A673 (cell line): ENCODE results near the gene ELF3. TPM values are rescaled to one million over a fixed set of nuclear protein-coding genes. Genes with fewer than 3 reads are reported as not detected.

Experiments used
- BruUV-seq: library from RNA; stranded (reverse); fragments of 400-500 nt; replicated peaks from 2 replicates; lab custom pipeline; 2021; lab: Mats Ljungman, UMichigan
- CTCF ChIA-PET: fragments of 300-600 bp; sonication (Branson Sonifier 250); formaldehyde crosslinking; loops from one replicate; lab custom pipeline; 2022; ENCODE audit warnings: antibody characterized with exemption; lab: Charles Lee
- POLR2A ChIA-PET: fragments of 300-600 bp; sonication (Branson Sonifier 250); formaldehyde crosslinking; loops from one replicate; lab custom pipeline; 2022; ENCODE audit warnings: antibody characterized with exemption; ENCODE audit not compliant: low non-redundant PET; lab: Charles Lee
- DNase-seq: peaks from one replicate; pipeline ENCODE4 v3.0.0-alpha.2; 2015; ENCODE audit warnings: low spot score
- H3K27ac ChIP-seq: fragments of 200-600 bp; sonication (generic); 2 replicates; pipeline ENCODE4 v1.5.1; 2016; ENCODE audit warnings: mixed run types, low read depth, mild to moderate bottlenecking, mixed read lengths, antibody characterized with exemption, low read length; ENCODE audit not compliant: poor library complexity, severe bottlenecking
- H3K27me3 ChIP-seq: fragments of 200-600 bp; sonication (generic); replicated peaks from 2 replicates; pipeline ENCODE4 v1.6.1; 2017; ENCODE audit warnings: mixed run types, low read depth, mild to moderate bottlenecking, mixed read lengths, antibody characterized with exemption, low read length; ENCODE audit not compliant: insufficient read depth, poor library complexity
- H3K36me3 ChIP-seq: fragments of 200-600 bp; sonication (generic); 2 replicates; pipeline ENCODE4 v1.6.1; 2016; ENCODE audit warnings: mixed run types, mild to moderate bottlenecking, mixed read lengths, antibody characterized with exemption, low read length; ENCODE audit not compliant: insufficient read depth, poor library complexity, severe bottlenecking
- H3K4me1 ChIP-seq: fragments of 200-600 bp; sonication (generic); 2 replicates; pipeline ENCODE4 v1.6.1; 2017; ENCODE audit warnings: mixed run types, mild to moderate bottlenecking, mixed read lengths, antibody characterized with exemption, low read length; ENCODE audit not compliant: insufficient read depth, poor library complexity, severe bottlenecking
- H3K4me3 ChIP-seq: fragments of 200-600 bp; sonication (generic); 2 replicates; pipeline ENCODE4 v1.5.1; 2016; ENCODE audit warnings: low read depth, mixed run types, mild to moderate bottlenecking, mixed read lengths, low read length; ENCODE audit not compliant: poor library complexity, severe bottlenecking
- H3K9me3 ChIP-seq: fragments of 200-600 bp; sonication (generic); 2 replicates; pipeline ENCODE4 v1.6.1; 2016; ENCODE audit warnings: mixed run types, low read depth, mild to moderate bottlenecking, mixed read lengths, antibody characterized with exemption, low read length; ENCODE audit not compliant: poor library complexity, severe bottlenecking
- EZH2 ChIP-seq: fragments of 200-600 bp; sonication (generic); IDR thresholded peaks from 2 replicates; pipeline ENCODE4 v1.6.1; 2017; ENCODE audit warnings: borderline replicate concordance, low read depth, mild to moderate bottlenecking, mixed read lengths, antibody characterized with exemption, low read length; ENCODE audit not compliant: poor library complexity, severe bottlenecking
- intact Hi-C: fragments of 100-400 bp; cut with micrococcal nuclease; formaldehyde crosslinking; loops from one replicate; pipeline ENCODE4 v1.10.0; 2022; ENCODE audit not compliant: unreplicated experiment
- total RNA-seq: library from RNA; stranded (reverse); gene quantifications from 2 replicates; pipeline ENCODE4 v1.2.3, GENCODE V29; 2021
- TF ChIP-seq, protein P1 (sequence below): fragments of 300-800, 200-600 bp; sonication (generic); conservative IDR thresholded peaks from 2 replicates; pipeline ENCODE4 v1.5.1; 2017; ENCODE audit warnings: low read depth, mild to moderate bottlenecking, antibody characterized with exemption, low read length, moderate library complexity, mixed read lengths

The ELF3 gene
- total RNA-seq, 1 experiment from 2014 or later, result 0.56 TPM

DNA sequence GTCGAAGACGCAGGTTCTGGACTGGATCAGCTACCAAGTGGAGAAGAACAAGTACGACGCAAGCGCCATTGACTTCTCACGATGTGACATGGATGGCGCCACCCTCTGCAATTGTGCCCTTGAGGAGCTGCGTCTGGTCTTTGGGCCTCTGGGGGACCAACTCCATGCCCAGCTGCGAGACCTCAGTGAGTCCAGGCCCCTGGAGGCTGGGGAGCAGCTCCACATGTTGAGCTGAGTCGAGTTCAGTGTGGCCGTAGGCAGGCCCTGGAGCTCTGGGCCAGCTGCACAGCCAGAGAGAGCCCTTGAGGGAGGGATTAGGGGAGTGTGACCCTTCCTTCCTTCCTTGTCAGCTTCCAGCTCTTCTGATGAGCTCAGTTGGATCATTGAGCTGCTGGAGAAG is 1.6 kb downstream of the ELF3 start:
- Histone ChIP-seq H3K4me3 (no peak overlapping the region), H3K4me1 (no peaks in the 10 kb centered on the region), H3K9me3 (no peaks in the 10 kb centered on the region), H3K27ac (no peak overlapping the region), H3K36me3 (no peaks in the 10 kb centered on the region), H3K27me3 (no peaks in the 10 kb centered on the region)
- intact Hi-C loops, result no loop called here
- ChIA-PET POLR2A (no interaction called here), CTCF (interaction anchor here (0.5 to 0.6 kb wide), 2 partner anchors 12 to 108 kb away, joined by 3 to 4 read pairs; no protein-coding TSS in a partner anchor)
- TF ChIP-seq, protein P1, sequence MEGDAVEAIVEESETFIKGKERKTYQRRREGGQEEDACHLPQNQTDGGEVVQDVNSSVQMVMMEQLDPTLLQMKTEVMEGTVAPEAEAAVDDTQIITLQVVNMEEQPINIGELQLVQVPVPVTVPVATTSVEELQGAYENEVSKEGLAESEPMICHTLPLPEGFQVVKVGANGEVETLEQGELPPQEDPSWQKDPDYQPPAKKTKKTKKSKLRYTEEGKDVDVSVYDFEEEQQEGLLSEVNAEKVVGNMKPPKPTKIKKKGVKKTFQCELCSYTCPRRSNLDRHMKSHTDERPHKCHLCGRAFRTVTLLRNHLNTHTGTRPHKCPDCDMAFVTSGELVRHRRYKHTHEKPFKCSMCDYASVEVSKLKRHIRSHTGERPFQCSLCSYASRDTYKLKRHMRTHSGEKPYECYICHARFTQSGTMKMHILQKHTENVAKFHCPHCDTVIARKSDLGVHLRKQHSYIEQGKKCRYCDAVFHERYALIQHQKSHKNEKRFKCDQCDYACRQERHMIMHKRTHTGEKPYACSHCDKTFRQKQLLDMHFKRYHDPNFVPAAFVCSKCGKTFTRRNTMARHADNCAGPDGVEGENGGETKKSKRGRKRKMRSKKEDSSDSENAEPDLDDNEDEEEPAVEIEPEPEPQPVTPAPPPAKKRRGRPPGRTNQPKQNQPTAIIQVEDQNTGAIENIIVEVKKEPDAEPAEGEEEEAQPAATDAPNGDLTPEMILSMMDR, result no peak
- DNase-seq, result no peak
- BruUV-seq, result no TSS peak

- intact Hi-C loops, result no loop called here
- Histone ChIP-seq H3K9me3 (no peaks in the 10 kb centered on the region), H3K27ac (no peak overlapping the region), H3K4me3 (no peak overlapping the region), H3K36me3 (no peaks in the 10 kb centered on the region), H3K4me1 (no peaks in the 10 kb centered on the region), H3K27me3 (no peaks in the 10 kb centered on the region)
- no peak for DNase-seq
- BruUV-seq, result no TSS peak
- no peak for TF ChIP-seq EZH2
- TF ChIP-seq, protein P1, result no peak
- ChIA-PET POLR2A (no interaction called here), CTCF (interaction anchor here (0.6 kb wide), 1 partner anchor 13 kb away, joined by 4 read pairs; no protein-coding TSS in a partner anchor)
These were observed 2.4 kb downstream of the ELF3 start for GRCh38 chr1:202012544-202013478.

DNA sequence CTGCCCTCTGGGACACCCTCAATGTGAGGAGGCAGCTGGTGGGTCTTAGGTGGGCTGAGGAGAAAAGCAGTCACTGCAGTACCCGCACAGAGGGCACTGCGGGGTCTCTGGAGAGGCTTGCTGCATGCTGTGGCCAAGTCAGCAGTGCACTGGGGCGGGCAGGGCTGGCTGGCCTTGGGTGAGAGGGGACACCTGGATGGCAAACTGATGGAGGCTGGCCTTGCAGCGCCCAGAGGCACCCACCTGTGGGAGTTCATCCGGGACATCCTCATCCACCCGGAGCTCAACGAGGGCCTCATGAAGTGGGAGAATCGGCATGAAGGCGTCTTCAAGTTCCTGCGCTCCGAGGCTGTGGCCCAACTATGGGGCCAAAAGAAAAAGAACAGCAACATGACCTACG is 3.2 kb downstream of the ELF3 start:
- Histone ChIP-seq H3K4me3 (no peak overlapping the region), H3K4me1 (no peaks in the 10 kb centered on the region), H3K27ac (no peak overlapping the region)

More for the DNA sequence above, 3.2 kb downstream of the ELF3 start:
- POLR2A ChIA-PET, result no interaction called here
- H3K27me3 ChIP-seq, result no peaks in the 10 kb centered on the region
- TF ChIP-seq EZH2, result no peak
- TF ChIP-seq, protein P1, result no peak
- no peaks in the 10 kb centered on the region for H3K36me3 ChIP-seq
- no peaks in the 10 kb centered on the region for H3K9me3 ChIP-seq
- no peak for DNase-seq
- CTCF ChIA-PET, result no interaction called here
- intact Hi-C loops, result no loop called here
- BruUV-seq, result no TSS peak
